VCaP (cell line): ENCODE measurements around the gene PLPP2.
A peak's percentile ranks its signal among the peaks of the same experiment; 100 is the strongest.

Experiments
- H3K27ac ChIP-seq: fragments of 450-650 bp; 2 replicates; pipeline ENCODE4 v1.5.1; 2017
- CTCF ChIP-seq: fragments of 450-650 bp; conservative IDR thresholded peaks from 2 replicates; pipeline ENCODE4 v1.5.1; 2017; ENCODE audit warnings: mild to moderate bottlenecking, moderate library complexity

PLPP2 gene

GRCh38 chr19:291006-291521, at the start of gene PLPP2:
TSS of gene PLPP2 (minus strand) at chr19:291403. CDS start at chr19:291336, 67 bp downstream.
- TF ChIP-seq CTCF: no peak
- peak within 1 kb of the TSS; percentile 66 for H3K27ac ChIP-seq

- TF ChIP-seq CTCF: no peak
- H3K27ac ChIP-seq: no peak overlapping the region
Observed at GRCh38 chr19:340620-341385, 49.6 kb upstream of the PLPP2 start.

GRCh38 chr19:339262-339887, 48.2 kb upstream of the PLPP2 start:
- no peak for TF ChIP-seq CTCF
- H3K27ac ChIP-seq: no peak overlapping the region

- TF ChIP-seq CTCF: no peak
- no peak overlapping the region for H3K27ac ChIP-seq
Observed at GRCh38 chr19:338421-338820, 47.2 kb upstream of the PLPP2 start.

- H3K27ac ChIP-seq: no peak overlapping the region
- TF ChIP-seq CTCF: no peak
Observed at GRCh38 chr19:336067-336614, 44.9 kb upstream of the PLPP2 start.

GRCh38 chr19:335486-336066, 44.4 kb upstream of the PLPP2 start:
- TF ChIP-seq CTCF: no peak
- H3K27ac ChIP-seq: no peak overlapping the region

GRCh38 chr19:335072-335471, 43.9 kb upstream of the PLPP2 start:
- H3K27ac ChIP-seq: no peak overlapping the region
- TF ChIP-seq CTCF: no peak
